ENCODE measurements around the gene TACC2. TPM values are rescaled to one million over a fixed set of nuclear protein-coding genes. Genes with fewer than 3 reads are reported as not detected.

The TACC2 gene
- total RNA-seq, 5 donors from 2014 or later (not counting 1 experiment from before 2014, with no cell fraction given) = 0.46 to 0.70 (median 0.60) TPM; not detected in 2

DNA sequence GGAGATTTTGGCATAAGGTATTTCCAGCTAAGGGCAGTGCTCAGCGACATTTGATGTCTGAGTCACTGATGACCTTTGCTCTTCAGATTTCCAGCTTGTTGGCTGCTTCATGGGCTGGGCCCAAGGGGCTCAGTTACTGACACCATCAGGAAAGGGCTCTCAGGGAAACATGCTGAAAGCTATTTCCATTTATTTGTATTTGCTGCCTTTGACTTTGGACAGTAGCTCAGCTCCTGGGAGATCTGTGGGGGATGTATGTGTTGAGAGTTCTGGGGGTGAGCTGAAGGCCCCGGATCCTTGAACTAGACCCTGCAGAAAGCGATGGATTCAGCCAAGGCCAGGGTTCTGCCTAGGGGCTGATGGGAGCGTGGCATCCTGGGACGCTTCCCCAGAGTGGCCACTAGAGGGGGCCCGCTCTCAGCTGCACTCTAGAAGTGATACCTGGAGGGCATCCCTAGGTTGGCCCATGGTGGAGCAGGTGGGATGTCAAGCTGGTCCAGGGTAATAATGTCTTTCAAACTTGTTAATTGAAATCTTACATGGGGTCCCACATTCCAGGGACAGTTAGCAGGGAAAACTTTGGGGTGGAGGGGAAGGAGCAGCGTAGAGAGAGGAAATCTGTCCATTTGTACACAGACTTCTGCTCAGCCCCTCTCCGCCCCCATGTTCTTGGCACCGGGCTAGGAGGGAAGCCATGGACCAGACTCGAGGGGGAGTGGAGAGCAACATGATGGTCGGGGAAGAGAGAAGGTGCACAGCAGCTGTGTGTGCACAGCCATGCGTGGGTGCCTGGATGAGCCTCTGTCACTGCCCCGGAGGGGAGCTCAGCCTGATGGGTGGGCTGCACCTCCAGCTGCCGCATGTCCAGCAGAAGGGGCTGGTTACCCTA, 279.1 kb downstream of the TACC2 start:
- H3K27me3 Mint-ChIP-seq = peaks cover 30 to 45% of the 10 kb centered on the region in 2 donors
- peaks cover 0 to 26% of the 10 kb centered on the region in 2 experiments for H3K27me3 ChIP-seq (replicated peaks in 1 of 2; ENCODE audit: control insufficient read depth in 2 of 2, extremely low read depth in 1 of 2, insufficient read depth in 2 of 2, low read length in 1 of 2)
- H3K4me3 ChIP-seq (ENCODE audit: control insufficient read depth in 1 of 2, extremely low read depth in 1 of 2, low read length in 1 of 2) = no peak overlapping the region
- H3K4me1 Mint-ChIP-seq = no peaks in the 10 kb centered on the region
- H3K9me3 ChIP-seq = no peaks in the 10 kb centered on the region
- ATAC-seq (replicated peaks in 1 of 4) (peak; percentile 55 to 78 (median 68)), DNase-seq (peak in 26 of 35 experiments; percentile 4 to 55 (median 28))
- peaks cover 5% of the 10 kb centered on the region for H3K36me3 Mint-ChIP-seq
- ChIA-PET POLR2A (no interaction called here), CTCF (interaction anchor here (0.5 to 1.4 kb wide), 5 partner anchors 9 to 298 kb away, joined by 3 to 5 read pairs (median 3); no protein-coding TSS in a partner anchor)
- 50% methylated on average over 12 of the region's 14 CpGs for WGBS (ENCODE audit: insufficient coverage)
- H3K27ac Mint-ChIP-seq = no peak overlapping the region
- H3K4me3 Mint-ChIP-seq = no peak overlapping the region
- no peaks in the 10 kb centered on the region for H3K4me1 ChIP-seq (ENCODE audit: control insufficient read depth in 1 of 2, extremely low read depth in 1 of 2, insufficient read depth in 2 of 2, low read length in 2 of 2)
- H3K9me3 Mint-ChIP-seq = peaks cover 4 to 7% (median 6%) of the 10 kb centered on the region in 3 donors
- H3K27ac ChIP-seq (ENCODE audit: low read length) = no peak overlapping the region
- no peaks in the 10 kb centered on the region for H3K36me3 ChIP-seq (ENCODE audit: control insufficient read depth in 2 of 2, extremely low read depth in 1 of 2, insufficient read depth in 1 of 2, low read length in 1 of 2)

DNA sequence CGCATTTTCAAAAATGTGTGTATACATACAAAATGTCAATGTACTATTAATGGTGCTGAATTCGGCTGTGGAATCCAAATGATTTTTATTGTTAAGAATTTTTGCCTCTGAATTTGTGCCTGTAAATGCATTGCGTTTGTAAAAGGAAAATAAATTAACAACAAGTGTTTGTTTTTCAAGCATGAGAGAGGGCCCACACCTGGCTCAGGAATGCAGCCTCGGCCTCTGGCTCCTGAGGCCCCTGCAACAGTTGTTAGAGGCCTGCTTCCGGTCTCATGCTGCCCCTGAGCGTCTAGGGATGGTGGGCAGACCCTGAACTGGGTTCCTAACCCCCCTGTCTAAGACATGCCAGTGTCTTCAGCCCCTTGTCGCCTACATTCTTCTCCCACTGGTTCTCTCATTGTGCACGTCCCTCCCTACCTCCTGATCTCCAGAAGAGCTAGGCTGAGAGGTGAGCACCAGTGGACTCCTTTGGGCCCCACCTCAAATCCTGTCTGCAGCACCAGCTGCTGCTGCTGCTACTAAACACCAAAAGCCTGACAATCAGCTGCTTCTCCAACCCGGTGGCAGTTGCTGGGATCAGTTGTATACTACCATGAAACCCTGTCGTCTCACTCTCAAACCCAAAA, 280.2 kb downstream of the TACC2 start:
- 68% methylated on average over 9 of the region's 10 CpGs for WGBS (ENCODE audit: insufficient coverage)
- ChIA-PET CTCF (interaction anchor here (0.5 to 1.4 kb wide), 4 partner anchors 8 to 297 kb away, joined by 3 to 5 read pairs (median 3); no protein-coding TSS in a partner anchor), POLR2A (no interaction called here)
- H3K9me3 ChIP-seq = no peaks in the 10 kb centered on the region
- Mint-ChIP-seq H3K27ac (no peak overlapping the region), H3K9me3 (no peaks in the 10 kb centered on the region), H3K27me3 (peaks cover 28 to 38% of the 10 kb centered on the region in 2 donors), H3K36me3 (no peaks in the 10 kb centered on the region), H3K4me1 (no peaks in the 10 kb centered on the region), H3K4me3 (no peak overlapping the region)
- H3K4me3 ChIP-seq (ENCODE audit: control insufficient read depth in 1 of 2, extremely low read depth in 1 of 2, low read length in 1 of 2) = no peak overlapping the region
- peaks cover 0 to 26% of the 10 kb centered on the region in 2 experiments for H3K27me3 ChIP-seq (replicated peaks in 1 of 2; ENCODE audit: control insufficient read depth in 2 of 2, extremely low read depth in 1 of 2, insufficient read depth in 2 of 2, low read length in 1 of 2)
- DNase-seq (no peak), ATAC-seq (replicated peaks in 1 of 4) (no peak)
- no peaks in the 10 kb centered on the region for H3K4me1 ChIP-seq (ENCODE audit: control insufficient read depth in 1 of 2, extremely low read depth in 1 of 2, insufficient read depth in 2 of 2, low read length in 2 of 2)
- H3K36me3 ChIP-seq (ENCODE audit: control insufficient read depth in 2 of 2, extremely low read depth in 1 of 2, insufficient read depth in 1 of 2, low read length in 1 of 2) = no peaks in the 10 kb centered on the region
- no peak overlapping the region for H3K27ac ChIP-seq (ENCODE audit: low read length)

DNA sequence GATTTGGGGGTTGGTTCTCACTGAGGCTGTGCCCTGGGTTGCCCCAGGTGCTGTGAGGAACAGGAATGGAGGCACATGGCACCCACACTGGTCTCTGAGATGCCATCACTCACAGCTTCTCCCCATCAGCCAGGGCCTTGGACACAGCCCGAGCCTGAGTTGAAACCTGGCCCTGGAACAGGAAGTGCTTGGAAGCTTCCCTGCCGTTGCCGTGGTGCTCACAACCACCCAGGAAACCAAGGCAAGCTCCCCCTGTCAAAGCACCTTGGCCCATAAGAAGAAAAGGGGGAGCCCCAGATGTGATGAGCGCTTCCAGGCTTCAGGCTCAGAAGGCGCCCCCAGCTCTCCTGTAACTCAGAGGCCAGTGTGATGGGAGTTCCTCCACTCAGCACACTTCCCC, 282.1 kb downstream of the TACC2 start, which contains the start of gene BTBD16:
TSS of gene BTBD16 (plus strand) at position 221 of the 400 bp plus-strand sequence. CDS start 3,786 bp downstream, outside the sequence.
- DNase-seq = no peak
- Mint-ChIP-seq H3K9me3 (no peaks in the 10 kb centered on the region), H3K36me3 (no peaks in the 10 kb centered on the region), H3K4me1 (no peaks in the 10 kb centered on the region), H3K27me3 (peaks cover 19 to 21% of the 10 kb centered on the region in 2 donors), H3K4me3 (no peak within 1 kb of the TSS), H3K27ac (no peak within 1 kb of the TSS)
- Histone ChIP-seq H3K27ac (ENCODE audit: low read length) (no peak within 1 kb of the TSS), H3K36me3 (ENCODE audit: control insufficient read depth in 2 of 2, extremely low read depth in 1 of 2, insufficient read depth in 1 of 2, low read length in 1 of 2) (no peaks in the 10 kb centered on the region), H3K4me3 (ENCODE audit: control insufficient read depth in 1 of 2, extremely low read depth in 1 of 2, low read length in 1 of 2) (no peak within 1 kb of the TSS), H3K4me1 (ENCODE audit: control insufficient read depth in 1 of 2, extremely low read depth in 1 of 2, insufficient read depth in 2 of 2, low read length in 2 of 2) (no peaks in the 10 kb centered on the region), H3K9me3 (no peaks in the 10 kb centered on the region), H3K27me3 (replicated peaks in 1 of 2; ENCODE audit: control insufficient read depth in 2 of 2, extremely low read depth in 1 of 2, insufficient read depth in 2 of 2, low read length in 1 of 2) (peaks cover 0 to 26% of the 10 kb centered on the region in 2 experiments)
- 0% methylated on average over 2 of the region's 5 CpGs for WGBS (ENCODE audit: insufficient coverage)
- CTCF ChIA-PET = no interaction called here
- POLR2A ChIA-PET = interaction anchor here in 1 of 2 donors (0.6 kb wide), 1 partner anchor 1598 kb away, joined by 4 read pairs; no protein-coding TSS in a partner anchor
- ATAC-seq (replicated peaks in 1 of 4) = no peak

DNA sequence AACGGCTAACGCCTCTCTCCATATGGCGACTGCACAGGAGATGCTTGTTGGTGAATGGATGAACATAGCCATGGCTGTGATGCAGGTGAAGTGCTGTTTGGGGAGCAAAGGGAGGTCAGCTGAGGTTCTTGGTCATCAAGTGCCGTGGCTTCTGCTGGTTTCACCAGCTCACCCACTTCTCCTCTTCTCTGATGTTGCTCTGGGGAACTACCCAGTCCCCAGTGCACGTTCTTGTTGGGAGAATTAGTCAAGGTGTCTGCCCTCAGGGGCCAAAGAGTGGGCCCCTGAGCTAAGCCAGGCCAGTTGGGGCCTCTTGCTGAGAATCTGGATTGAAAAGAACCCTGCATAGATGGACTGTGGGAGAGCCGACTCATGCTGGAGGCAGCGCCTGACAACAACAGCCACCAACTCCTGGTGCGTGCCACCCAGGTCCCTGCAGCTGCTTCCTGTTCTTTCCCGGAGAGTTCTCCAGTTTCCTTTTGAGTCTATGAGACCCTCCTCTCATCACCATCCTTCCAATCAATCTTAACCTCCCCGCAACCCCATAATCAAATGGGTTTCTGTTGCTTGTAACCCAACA, 285.1 kb downstream of the TACC2 start:
- Histone ChIP-seq H3K27ac (ENCODE audit: low read length) (no peak overlapping the region), H3K4me3 (ENCODE audit: control insufficient read depth in 1 of 2, extremely low read depth in 1 of 2, low read length in 1 of 2) (no peak overlapping the region), H3K36me3 (ENCODE audit: control insufficient read depth in 2 of 2, extremely low read depth in 1 of 2, insufficient read depth in 1 of 2, low read length in 1 of 2) (no peaks in the 10 kb centered on the region), H3K9me3 (no peaks in the 10 kb centered on the region), H3K27me3 (replicated peaks in 1 of 2; ENCODE audit: control insufficient read depth in 2 of 2, extremely low read depth in 1 of 2, insufficient read depth in 2 of 2, low read length in 1 of 2) (peaks cover 0 to 17% of the 10 kb centered on the region in 2 experiments), H3K4me1 (ENCODE audit: control insufficient read depth in 1 of 2, extremely low read depth in 1 of 2, insufficient read depth in 2 of 2, low read length in 2 of 2) (no peaks in the 10 kb centered on the region)
- no peaks in the 10 kb centered on the region for H3K9me3 Mint-ChIP-seq
- POLR2A ChIA-PET = no interaction called here
- peaks cover 7 to 19% of the 10 kb centered on the region in 2 donors for H3K27me3 Mint-ChIP-seq
- CTCF ChIA-PET = no interaction called here
- H3K27ac Mint-ChIP-seq = no peak overlapping the region
- ATAC-seq (replicated peaks in 1 of 4) = no peak
- H3K4me1 Mint-ChIP-seq = no peaks in the 10 kb centered on the region
- DNase-seq = no peak
- H3K4me3 Mint-ChIP-seq = no peak overlapping the region
- 81% methylated on average over 9 of the region's 10 CpGs for WGBS (ENCODE audit: insufficient coverage)
- no peaks in the 10 kb centered on the region for H3K36me3 Mint-ChIP-seq

DNA sequence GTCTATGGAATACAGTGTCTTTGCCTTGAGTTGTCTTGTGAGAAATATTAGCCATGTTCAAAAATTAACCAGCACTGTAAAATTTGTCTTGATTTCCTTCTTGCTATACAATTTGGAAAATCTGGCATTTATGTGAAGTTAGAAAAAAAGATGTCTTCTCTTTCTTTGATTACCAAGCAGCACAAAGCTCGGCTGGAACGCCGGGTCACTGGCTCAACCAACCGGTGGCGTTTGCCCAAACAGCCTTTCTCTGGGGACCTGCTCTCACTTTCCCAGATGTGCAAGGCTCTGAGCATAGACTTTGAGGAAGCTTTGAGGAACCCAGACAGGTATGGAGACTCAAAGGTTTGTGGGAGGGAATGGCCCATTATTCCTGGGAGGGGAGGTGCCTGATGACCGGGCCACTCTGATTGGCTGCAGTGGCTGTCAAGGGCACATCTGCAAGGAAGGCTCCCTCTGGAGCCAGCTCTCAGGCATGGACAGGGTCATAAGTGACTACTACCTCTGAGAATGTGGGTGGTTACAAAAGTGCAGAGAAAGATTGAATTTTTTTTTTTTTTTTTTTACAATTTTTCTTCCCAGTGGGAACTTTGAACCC, 287.7 kb downstream of the TACC2 start:
- H3K27ac ChIP-seq (ENCODE audit: low read length) = no peak overlapping the region
- Mint-ChIP-seq H3K4me3 (no peak overlapping the region), H3K27me3 (peaks cover 15 to 25% of the 10 kb centered on the region in 2 donors), H3K4me1 (peaks cover 0 to 6% (median 1%) of the 10 kb centered on the region in 3 donors), H3K9me3 (no peaks in the 10 kb centered on the region), H3K27ac (no peak overlapping the region), H3K36me3 (no peaks in the 10 kb centered on the region)
- peaks cover 0 to 16% of the 10 kb centered on the region in 2 experiments for H3K27me3 ChIP-seq (replicated peaks in 1 of 2; ENCODE audit: control insufficient read depth in 2 of 2, extremely low read depth in 1 of 2, insufficient read depth in 2 of 2, low read length in 1 of 2)
- H3K9me3 ChIP-seq = no peaks in the 10 kb centered on the region
- DNase-seq (no peak), ATAC-seq (replicated peaks in 1 of 4) (no peak)
- WGBS (ENCODE audit: insufficient coverage) = 93% methylated on average over 6 of the region's 6 CpGs
- POLR2A ChIA-PET = no interaction called here
- H3K4me1 ChIP-seq (ENCODE audit: control insufficient read depth in 1 of 2, extremely low read depth in 1 of 2, insufficient read depth in 2 of 2, low read length in 2 of 2) = no peaks in the 10 kb centered on the region
- CTCF ChIA-PET = interaction anchor here in 1 of 2 donors (0.7 kb wide), 1 partner anchor 8 kb away, joined by 3 read pairs; no protein-coding TSS in a partner anchor
- no peaks in the 10 kb centered on the region for H3K36me3 ChIP-seq (ENCODE audit: control insufficient read depth in 2 of 2, extremely low read depth in 1 of 2, insufficient read depth in 1 of 2, low read length in 1 of 2)
- H3K4me3 ChIP-seq (ENCODE audit: control insufficient read depth in 1 of 2, extremely low read depth in 1 of 2, low read length in 1 of 2) = no peak overlapping the region
